Spleen (tissue), 11 donors: Measurements from ENCODE around the gene PRSS1. TPM values are rescaled to one million over a fixed set of nuclear protein-coding genes. Genes with fewer than 3 reads are reported as not detected.

Experiments
- DNase-seq: peaks from one replicate; pipeline ENCODE4 v3.0.0-alpha.2; 2020
- H3K27ac ChIP-seq, 8 donors: fragments of 200-600 bp; sonication (generic) in 7 of 8; 1 replicate in 4 of 8; 2 replicates in 4 of 8; pipeline versions ENCODE4 v1.5.0 to v1.8.0; 2016 to 2021; ENCODE audit warnings: inconsistent platforms in 4 of 8, mild to moderate bottlenecking in 4 of 8, moderate library complexity in 1 of 8
- H3K27me3 ChIP-seq, 7 donors: fragments of 200-600 bp; sonication (generic) in 6 of 7; replicated peaks in 1 of 7; 1 replicate in 4 of 7; 2 replicates in 3 of 7; pipeline versions ENCODE4 v1.5.0 to v1.8.0; 2016 to 2021; ENCODE audit warnings: inconsistent platforms in 3 of 7, mild to moderate bottlenecking in 1 of 7
- H3K36me3 ChIP-seq, 6 donors: fragments of 200-600 bp; sonication (generic) in 5 of 6; 1 replicate in 4 of 6; 2 replicates in 2 of 6; pipeline versions ENCODE4 v1.5.0 to v1.8.0; 2016 to 2021; ENCODE audit warnings: inconsistent platforms in 2 of 6
- H3K4me1 ChIP-seq, 6 donors: fragments of 200-600 bp; sonication (generic) in 5 of 6; 1 replicate in 3 of 6; 2 replicates in 3 of 6; pipeline versions ENCODE4 v1.5.0 to v1.8.0; 2016 to 2021; ENCODE audit warnings: inconsistent platforms in 3 of 6
- H3K4me3 ChIP-seq, 8 donors: fragments of 200-600 bp; sonication (generic) in 7 of 8; 1 replicate in 4 of 8; 2 replicates in 4 of 8; pipeline versions ENCODE4 v1.5.0 to v1.8.0; 2016 to 2021; ENCODE audit warnings: inconsistent platforms in 4 of 8, mild to moderate bottlenecking in 4 of 8, moderate library complexity in 2 of 8
- H3K9me3 ChIP-seq, 8 donors: fragments of 200-600 bp; sonication (generic) in 7 of 8; 1 replicate in 4 of 8; 2 replicates in 4 of 8; pipeline versions ENCODE4 v1.5.0 to v1.8.0; 2016 to 2021; ENCODE audit warnings: inconsistent platforms in 4 of 8
- CTCF ChIP-seq, 11 experiments: fragments of 200-600 bp in 7 of 11; fragments of 450-650 bp in 4 of 11; sonication (generic) in 4 of 11; IDR thresholded peaks in 8 of 11; conservative IDR thresholded peaks in 3 of 11; 1 replicate in 7 of 11; 2 replicates in 4 of 11; pipeline versions ENCODE4 v1.4.0 to v1.8.0; 2016 to 2021; ENCODE audit warnings: antibody characterized with exemption in 11 of 11, inconsistent platforms in 4 of 11, mild to moderate bottlenecking in 1 of 11
- POLR2A ChIP-seq, 3 donors: fragments of 450-650 bp; IDR thresholded peaks; one replicate each; pipeline ENCODE4 v1.5.1; 2017; ENCODE audit warnings: antibody characterized with exemption in 3 of 3, mild to moderate bottlenecking in 1 of 3
- POLR2AphosphoS5 ChIP-seq, 3 donors: sonication (generic); formaldehyde crosslinking; IDR thresholded peaks; one replicate each; pipeline ENCODE4 v1.5.1; 2017; ENCODE audit warnings: antibody characterized with exemption in 3 of 3
- WGBS, 5 donors: extraction: QIAGEN DNeasy Blood & Tissue Kit in 3 of 5; methylation state at CpG; one replicate each; pipeline versions ENCODE4 v1.1.5 to v1.1.7; 2013 to 2018; 5-methylcytosine and 5-hydroxymethylcytosine counted together
- intact Hi-C: fragments of 100-400 bp; cut with DNase I; formaldehyde crosslinking; loops from one replicate; pipeline ENCODE4 v1.15.0; 2023; ENCODE audit warnings: low total_unique reads
- polyA plus RNA-seq, 3 donors: library from polyadenylated mRNA; stranded (reverse); fragments of 200-250 nt; gene quantifications; one replicate each; pipeline ENCODE4 v1.2.1, GENCODE V29; 2013
- total RNA-seq, 7 donors: library from RNA; depleted of rRNA in 3 of 7; stranded (reverse); fragments of >200 nt in 3 of 7; fragmentation: NEBNext Ultra II Directional in 4 of 7; extraction: Animal tissue kit (Norgen Biotek cat#: 25700) in 4 of 7; gene quantifications; one replicate each; pipeline versions ENCODE4 v1.1.0 to v1.2.1, GENCODE V29; 2016 to 2021
- donor health status: healthy with polysubstance abuse.
- donor health status: DM: no; HTN: no; CAD: no; lungs with moderate emphysema.
- donor health status: DM: no; HTN: no; CAD: no.
- donor health status: Bipolar disorder and iron deficiency.
- donor health status: healthy.
- donor health status: DM: no; HTN: no; CAD: no.
- donor health status: DM: yes; HTN: yes; CAD: no.

PRSS1 gene
- total and polyA plus RNA-seq, 10 donors = 0.88 to 6.3 (median 2.2) TPM; not detected in 4

- H3K9me3 ChIP-seq = no peaks in the 10 kb centered on the region
- H3K27ac ChIP-seq = peak overlapping the region in 5 of 8 donors; percentile 38 to 97 (median 72)
- peak overlapping the region in 2 of 8 donors; percentile 33 to 64 for H3K4me3 ChIP-seq
- TF ChIP-seq POLR2A (IDR thresholded peaks at IDR 0.05) = no peak
- no peak for TF ChIP-seq CTCF (IDR thresholded peaks at IDR 0.05 in 8 of 11, conservative IDR thresholded peaks at IDR 0.05 in 3 of 11)
- no peak for TF ChIP-seq POLR2AphosphoS5 (IDR thresholded peaks at IDR 0.05)
- peaks cover 0 to 14% (median 5%) of the 10 kb centered on the region in 7 donors for H3K27me3 ChIP-seq
- intact Hi-C loops = no loop called here
- peaks cover 0 to 56% (median 17%) of the 10 kb centered on the region in 6 donors for H3K4me1 ChIP-seq
- H3K36me3 ChIP-seq = no peaks in the 10 kb centered on the region
- WGBS, 5 donors = 60 to 94% (median 86%) methylated on average over 1 to 7 of the region's 7 CpGs
- DNase-seq = no peak
Observed at GRCh38 chr7:142791502-142791901, 42.2 kb downstream of the PRSS1 start.

GRCh38 chr7:142792129-142792528 lies 42.9 kb downstream of the PRSS1 start:
- WGBS, 5 donors = 79 to 100% (median 83%) methylated on average over 1 of the region's 1 CpG
- no peaks in the 10 kb centered on the region for H3K9me3 ChIP-seq
- peak overlapping the region in 1 of 8 donors; percentile 2 for H3K4me3 ChIP-seq
- H3K4me1 ChIP-seq = peaks cover 0 to 62% (median 24%) of the 10 kb centered on the region in 6 donors
- intact Hi-C loops = no loop called here
- TF ChIP-seq POLR2A (IDR thresholded peaks at IDR 0.05) (no peak), CTCF (IDR thresholded peaks at IDR 0.05 in 8 of 11, conservative IDR thresholded peaks at IDR 0.05 in 3 of 11) (no peak), POLR2AphosphoS5 (IDR thresholded peaks at IDR 0.05) (no peak)
- no peak for DNase-seq
- peak overlapping the region in 6 of 8 donors; percentile 26 to 97 (median 62) for H3K27ac ChIP-seq
- H3K27me3 ChIP-seq = peaks cover 0 to 20% (median 11%) of the 10 kb centered on the region in 7 donors
- no peaks in the 10 kb centered on the region for H3K36me3 ChIP-seq

- no peaks in the 10 kb centered on the region for H3K36me3 ChIP-seq
- H3K27ac ChIP-seq = peak overlapping the region in 6 of 8 donors; percentile 26 to 97 (median 62)
- peak overlapping the region in 1 of 8 donors; percentile 2 for H3K4me3 ChIP-seq
- no peak for DNase-seq
- peaks cover 0 to 67% (median 28%) of the 10 kb centered on the region in 6 donors for H3K4me1 ChIP-seq
- 76 to 97% (median 91%) methylated on average over 1 to 2 of the region's 2 CpGs for WGBS, 5 donors
- no peaks in the 10 kb centered on the region for H3K9me3 ChIP-seq
- H3K27me3 ChIP-seq = peaks cover 0 to 25% (median 16%) of the 10 kb centered on the region in 7 donors
- intact Hi-C loops = no loop called here
- no peak for TF ChIP-seq CTCF (IDR thresholded peaks at IDR 0.05 in 8 of 11, conservative IDR thresholded peaks at IDR 0.05 in 3 of 11)
- TF ChIP-seq POLR2AphosphoS5 (IDR thresholded peaks at IDR 0.05) = no peak
- no peak for TF ChIP-seq POLR2A (IDR thresholded peaks at IDR 0.05)
Observed at GRCh38 chr7:142792593-142792992, 43.3 kb downstream of the PRSS1 start.

- H3K27me3 ChIP-seq = peaks cover 0 to 31% (median 16%) of the 10 kb centered on the region in 7 donors
- TF ChIP-seq POLR2A (IDR thresholded peaks at IDR 0.05) (no peak), CTCF (IDR thresholded peaks at IDR 0.05 in 8 of 11, conservative IDR thresholded peaks at IDR 0.05 in 3 of 11) (no peak), POLR2AphosphoS5 (IDR thresholded peaks at IDR 0.05) (no peak)
- peak overlapping the region in 4 of 8 donors; percentile 78 to 98 (median 96) for H3K27ac ChIP-seq
- no peaks in the 10 kb centered on the region for H3K36me3 ChIP-seq
- intact Hi-C loops = no loop called here
- no peak overlapping the region for H3K4me3 ChIP-seq
- no peak for DNase-seq
- peaks cover 0 to 71% (median 29%) of the 10 kb centered on the region in 6 donors for H3K4me1 ChIP-seq
- no peaks in the 10 kb centered on the region for H3K9me3 ChIP-seq
- WGBS, 5 donors = 76 to 87% (median 83%) methylated on average over 5 of the region's 5 CpGs
Observed at GRCh38 chr7:142793156-142793555, 43.9 kb downstream of the PRSS1 start.
